HG03175 (cell line): ENCODE measurements around the gene DLG2.
"Not testable (repeated sequence)": the region's sequence is repeated elsewhere in the genome, so short reads cannot be mapped to it uniquely, and the experiment has no call there.

Experiments used
- ATAC-seq: cut with Tn5 transposase; IDR thresholded peaks from one replicate; pipeline ENCODE4 v1.9.1; 2021; ENCODE audit warnings: mild to moderate bottlenecking, moderate library complexity; ENCODE audit not compliant: unreplicated experiment

Gene DLG2

GRCh38 chr11:85647078-85647477, 19.9 kb upstream of the DLG2 start:
- ATAC-seq: peak; percentile 4

- ATAC-seq: no peak
Observed at GRCh38 chr11:85643191-85643614, 16.1 kb upstream of the DLG2 start.

GRCh38 chr11:85634747-85635146, 7.6 kb upstream of the DLG2 start:
- no peak for ATAC-seq

GRCh38 chr11:85628771-85629341, 1.7 kb upstream of the DLG2 start:
- ATAC-seq: peak; percentile 10

GRCh38 chr11:85627998-85628770, 1.0 kb upstream of the DLG2 start, which contains the start of gene TMEM126B:
TSS of gene TMEM126B (plus strand) at chr11:85628593. CDS start at chr11:85628608, 15 bp downstream.
- ATAC-seq: peak; percentile 99

- ATAC-seq: no peak
Observed at GRCh38 chr11:85626496-85626895, 648 bp downstream of the DLG2 start.

GRCh38 chr11:85620256-85620655, 6.9 kb downstream of the DLG2 start:
- no peak for ATAC-seq

GRCh38 chr11:85619499-85619898, 7.6 kb downstream of the DLG2 start:
- no peak for ATAC-seq

GRCh38 chr11:85611643-85612042, 15.5 kb downstream of the DLG2 start:
- not testable (repeated sequence) for ATAC-seq

- not testable (repeated sequence) for ATAC-seq
Observed at GRCh38 chr11:85609286-85609685, 17.9 kb downstream of the DLG2 start.

GRCh38 chr11:85608621-85609020, 18.5 kb downstream of the DLG2 start:
- not testable (repeated sequence) for ATAC-seq

GRCh38 chr11:85606237-85606636, 20.9 kb downstream of the DLG2 start:
- ATAC-seq: not testable (repeated sequence)

GRCh38 chr11:85603220-85603619, 23.9 kb downstream of the DLG2 start:
- ATAC-seq: no peak

- no peak for ATAC-seq
Observed at GRCh38 chr11:85602526-85603213, 24.5 kb downstream of the DLG2 start.

GRCh38 chr11:85599083-85599482, 28.1 kb downstream of the DLG2 start:
- no peak for ATAC-seq

GRCh38 chr11:85596886-85597285, 30.3 kb downstream of the DLG2 start:
- ATAC-seq: no peak

- ATAC-seq: peak; percentile 60
Observed at GRCh38 chr11:85595285-85595884, 31.8 kb downstream of the DLG2 start.

GRCh38 chr11:85590848-85591483, 36.2 kb downstream of the DLG2 start:
- peak; percentile 60 for ATAC-seq

- ATAC-seq: no peak
Observed at GRCh38 chr11:85589373-85589772, 37.8 kb downstream of the DLG2 start.

GRCh38 chr11:85582111-85582510, 45.0 kb downstream of the DLG2 start:
- peak; percentile 82 for ATAC-seq

- no peak for ATAC-seq
Observed at GRCh38 chr11:85575388-85575787, 51.8 kb downstream of the DLG2 start.
